Activated naive CD8-positive, alpha-beta T cell treated with anti-CD3 and anti-CD28 coated beads, Interleukin-2, amount 50 U/mL, for 24 hours (primary cell): ENCODE results near the gene YIPF5.

Source experiments
- ATAC-seq: fragments of 150-1000 bp; cut with Tn5 transposase; one replicate; pipeline ENCODE4 v1.10.0; 2021
- DNase-seq: peaks from one replicate; pipeline ENCODE4 v3.0.0; 2021
- H3K27ac Mint-ChIP-seq: one replicate; pipeline ENCODE4 v1.8.0; 2021; ENCODE audit warnings: mild to moderate bottlenecking, mixed read lengths
- H3K27me3 Mint-ChIP-seq: one replicate; pipeline ENCODE4 v1.8.0; 2021; ENCODE audit warnings: mixed read lengths
- H3K36me3 Mint-ChIP-seq: one replicate; pipeline ENCODE4 v1.8.0; 2021; ENCODE audit warnings: low read depth, mixed read lengths
- H3K4me1 Mint-ChIP-seq: one replicate; pipeline ENCODE4 v1.8.0; 2021; ENCODE audit warnings: mixed read lengths
- H3K4me3 Mint-ChIP-seq: one replicate; pipeline ENCODE4 v1.8.0; 2021; ENCODE audit warnings: mild to moderate bottlenecking, moderate library complexity, mixed read lengths
- H3K9me3 Mint-ChIP-seq: one replicate; pipeline ENCODE4 v1.8.0; 2021; ENCODE audit warnings: mixed read lengths

The YIPF5 gene

GRCh38 chr5:144122641-144123040, 47.8 kb downstream of the YIPF5 start:
- no peak for DNase-seq
- Mint-ChIP-seq H3K4me3 (no peak overlapping the region), H3K27ac (no peak overlapping the region), H3K9me3 (no peaks in the 10 kb centered on the region), H3K36me3 (no peaks in the 10 kb centered on the region), H3K27me3 (peaks cover 3% of the 10 kb centered on the region), H3K4me1 (no peaks in the 10 kb centered on the region)
- ATAC-seq, result no peak

- no peak overlapping the region for H3K27ac Mint-ChIP-seq
- ATAC-seq, result no peak
- H3K9me3 Mint-ChIP-seq, result no peaks in the 10 kb centered on the region
- no peak for DNase-seq
- H3K4me1 Mint-ChIP-seq, result no peaks in the 10 kb centered on the region
- H3K4me3 Mint-ChIP-seq, result no peak overlapping the region
- H3K27me3 Mint-ChIP-seq, result peaks cover 3% of the 10 kb centered on the region
- no peaks in the 10 kb centered on the region for H3K36me3 Mint-ChIP-seq
These were observed 48.4 kb downstream of the YIPF5 start for GRCh38 chr5:144122081-144122480.

DNA sequence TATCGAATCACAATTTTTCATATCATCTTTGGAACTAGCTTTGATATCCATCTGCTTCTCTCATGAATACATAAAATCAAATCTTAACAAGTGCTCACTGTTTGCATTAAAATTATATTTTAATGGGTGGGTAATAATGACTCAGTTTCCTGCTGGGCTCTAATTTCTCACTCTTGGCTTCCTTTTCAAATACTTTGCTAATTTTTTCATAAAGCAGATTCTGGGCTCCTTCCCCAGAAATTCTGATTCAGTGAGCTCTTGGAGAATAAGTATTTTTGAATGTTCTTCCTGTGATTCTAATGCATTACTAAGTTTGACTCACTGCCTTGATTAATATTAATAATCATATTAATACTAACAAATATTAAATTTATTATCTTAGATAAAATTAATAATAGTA, 48.9 kb downstream of the YIPF5 start:
- Mint-ChIP-seq H3K27ac (no peak overlapping the region), H3K4me3 (no peak overlapping the region), H3K27me3 (peaks cover 3% of the 10 kb centered on the region), H3K36me3 (no peaks in the 10 kb centered on the region), H3K9me3 (no peaks in the 10 kb centered on the region), H3K4me1 (no peaks in the 10 kb centered on the region)
- no peak for ATAC-seq
- DNase-seq, result no peak

DNA sequence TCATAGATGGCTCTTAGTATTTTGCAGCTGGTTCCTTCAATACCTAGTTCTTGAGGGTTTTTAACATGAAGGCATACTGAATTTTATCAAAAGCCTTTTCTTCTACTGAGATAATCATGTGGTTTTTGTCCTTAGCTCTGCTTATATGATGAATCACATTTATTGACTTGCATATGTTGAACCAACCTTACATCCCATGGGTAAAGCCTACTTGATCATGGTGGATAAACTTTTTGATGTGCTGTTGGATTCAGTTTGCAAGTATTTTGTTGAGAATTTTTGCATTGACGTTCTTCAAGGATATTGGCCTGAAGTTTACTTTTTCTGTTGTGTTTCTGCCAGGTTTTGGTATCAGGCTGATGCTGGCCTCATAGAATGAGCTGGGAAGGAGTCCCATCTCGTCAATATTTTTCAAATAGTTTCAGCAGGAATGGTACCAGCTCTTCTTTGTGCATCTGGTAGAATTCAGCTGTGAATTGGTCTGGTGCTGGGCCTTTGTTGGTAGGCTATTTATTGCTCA, 49.7 kb downstream of the YIPF5 start:
- no peak overlapping the region for H3K4me3 Mint-ChIP-seq
- no peaks in the 10 kb centered on the region for H3K4me1 Mint-ChIP-seq
- DNase-seq, result no peak
- H3K27me3 Mint-ChIP-seq, result peaks cover 3% of the 10 kb centered on the region
- no peak for ATAC-seq
- no peaks in the 10 kb centered on the region for H3K36me3 Mint-ChIP-seq
- no peaks in the 10 kb centered on the region for H3K9me3 Mint-ChIP-seq
- H3K27ac Mint-ChIP-seq, result no peak overlapping the region

DNA sequence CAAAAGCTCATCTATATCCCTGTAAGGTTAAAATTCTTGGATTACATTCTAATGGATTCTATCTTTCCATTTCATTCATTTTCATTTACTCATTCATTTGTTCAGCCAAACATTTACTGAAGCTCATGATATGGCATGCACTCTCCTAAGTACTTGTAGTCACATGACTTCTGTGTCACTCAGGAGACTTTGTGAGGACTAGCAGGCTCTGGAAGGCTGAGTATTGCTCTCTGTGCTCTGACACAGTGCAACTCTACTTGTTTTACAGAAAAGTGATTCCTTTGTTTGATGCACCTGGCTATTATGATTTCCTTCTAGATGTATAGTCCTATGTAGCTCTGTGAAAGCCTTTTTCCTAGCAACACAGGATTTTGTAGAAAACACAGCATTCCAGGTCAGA, 53.0 kb downstream of the YIPF5 start:
- H3K4me1 Mint-ChIP-seq, result no peaks in the 10 kb centered on the region
- H3K9me3 Mint-ChIP-seq, result no peaks in the 10 kb centered on the region
- no peak for DNase-seq
- no peak overlapping the region for H3K4me3 Mint-ChIP-seq
- no peak for ATAC-seq
- H3K27me3 Mint-ChIP-seq, result peaks cover 3% of the 10 kb centered on the region
- no peak overlapping the region for H3K27ac Mint-ChIP-seq
- H3K36me3 Mint-ChIP-seq, result no peaks in the 10 kb centered on the region

GRCh38 chr5:144114571-144114970, 55.9 kb downstream of the YIPF5 start:
- Mint-ChIP-seq H3K4me3 (no peak overlapping the region), H3K27ac (no peak overlapping the region), H3K9me3 (no peaks in the 10 kb centered on the region), H3K4me1 (no peaks in the 10 kb centered on the region), H3K36me3 (no peaks in the 10 kb centered on the region), H3K27me3 (peaks cover 7% of the 10 kb centered on the region)
- ATAC-seq, result no peak
- no peak for DNase-seq
